ENCODE results near the gene ARRDC2.

DNA sequence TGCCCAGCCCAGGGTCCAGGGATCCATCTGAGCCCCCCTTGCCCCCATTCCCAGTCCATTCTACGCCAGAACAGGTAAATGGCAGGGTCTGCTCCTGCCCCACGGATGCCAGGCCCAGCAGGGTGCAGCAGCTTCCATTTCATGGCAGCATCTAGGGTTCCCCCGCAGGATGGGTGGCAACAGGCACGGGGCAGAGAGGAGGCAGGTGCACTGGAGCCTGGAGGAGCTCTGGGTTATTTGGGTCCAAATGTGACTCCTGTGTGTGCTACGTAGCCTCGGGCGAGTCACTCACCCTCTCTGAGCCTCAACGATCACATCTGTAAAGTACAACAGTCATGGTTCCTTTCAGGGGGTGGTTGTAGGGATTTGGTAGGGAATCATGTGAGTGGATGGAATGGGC is 51.3 kb downstream of the ARRDC2 start:
- no peak for TF ChIP-seq CREB1 (CRISPR knock-in tag; IDR thresholded peaks at IDR 0.05)
- TF ChIP-seq, protein P1, sequence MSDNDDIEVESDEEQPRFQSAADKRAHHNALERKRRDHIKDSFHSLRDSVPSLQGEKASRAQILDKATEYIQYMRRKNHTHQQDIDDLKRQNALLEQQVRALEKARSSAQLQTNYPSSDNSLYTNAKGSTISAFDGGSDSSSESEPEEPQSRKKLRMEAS (CRISPR knock-in tag; IDR thresholded peaks at IDR 0.05): no peak
- TF ChIP-seq, protein P2, sequence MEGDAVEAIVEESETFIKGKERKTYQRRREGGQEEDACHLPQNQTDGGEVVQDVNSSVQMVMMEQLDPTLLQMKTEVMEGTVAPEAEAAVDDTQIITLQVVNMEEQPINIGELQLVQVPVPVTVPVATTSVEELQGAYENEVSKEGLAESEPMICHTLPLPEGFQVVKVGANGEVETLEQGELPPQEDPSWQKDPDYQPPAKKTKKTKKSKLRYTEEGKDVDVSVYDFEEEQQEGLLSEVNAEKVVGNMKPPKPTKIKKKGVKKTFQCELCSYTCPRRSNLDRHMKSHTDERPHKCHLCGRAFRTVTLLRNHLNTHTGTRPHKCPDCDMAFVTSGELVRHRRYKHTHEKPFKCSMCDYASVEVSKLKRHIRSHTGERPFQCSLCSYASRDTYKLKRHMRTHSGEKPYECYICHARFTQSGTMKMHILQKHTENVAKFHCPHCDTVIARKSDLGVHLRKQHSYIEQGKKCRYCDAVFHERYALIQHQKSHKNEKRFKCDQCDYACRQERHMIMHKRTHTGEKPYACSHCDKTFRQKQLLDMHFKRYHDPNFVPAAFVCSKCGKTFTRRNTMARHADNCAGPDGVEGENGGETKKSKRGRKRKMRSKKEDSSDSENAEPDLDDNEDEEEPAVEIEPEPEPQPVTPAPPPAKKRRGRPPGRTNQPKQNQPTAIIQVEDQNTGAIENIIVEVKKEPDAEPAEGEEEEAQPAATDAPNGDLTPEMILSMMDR (IDR thresholded peaks at IDR 0.05): no peak
- TF ChIP-seq, protein P3, sequence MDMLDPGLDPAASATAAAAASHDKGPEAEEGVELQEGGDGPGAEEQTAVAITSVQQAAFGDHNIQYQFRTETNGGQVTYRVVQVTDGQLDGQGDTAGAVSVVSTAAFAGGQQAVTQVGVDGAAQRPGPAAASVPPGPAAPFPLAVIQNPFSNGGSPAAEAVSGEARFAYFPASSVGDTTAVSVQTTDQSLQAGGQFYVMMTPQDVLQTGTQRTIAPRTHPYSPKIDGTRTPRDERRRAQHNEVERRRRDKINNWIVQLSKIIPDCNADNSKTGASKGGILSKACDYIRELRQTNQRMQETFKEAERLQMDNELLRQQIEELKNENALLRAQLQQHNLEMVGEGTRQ (CRISPR knock-in tag; IDR thresholded peaks at IDR 0.05): no peak
- TF ChIP-seq GTF2I (CRISPR knock-in tag; conservative IDR thresholded peaks at IDR 0.05): no peak
- TF ChIP-seq, protein P4, sequence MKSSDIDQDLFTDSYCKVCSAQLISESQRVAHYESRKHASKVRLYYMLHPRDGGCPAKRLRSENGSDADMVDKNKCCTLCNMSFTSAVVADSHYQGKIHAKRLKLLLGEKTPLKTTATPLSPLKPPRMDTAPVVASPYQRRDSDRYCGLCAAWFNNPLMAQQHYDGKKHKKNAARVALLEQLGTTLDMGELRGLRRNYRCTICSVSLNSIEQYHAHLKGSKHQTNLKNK (CRISPR knock-in tag; IDR thresholded peaks at IDR 0.05): no peak
- TF ChIP-seq TEAD1 (CRISPR knock-in tag; IDR thresholded peaks at IDR 0.05): no peak
- no peak for TF ChIP-seq EMX1 (CRISPR knock-in tag; IDR thresholded peaks at IDR 0.05)
- no peak for TF ChIP-seq ZNF121 (CRISPR knock-in tag; IDR thresholded peaks at IDR 0.05)
- TF ChIP-seq ESRRA (CRISPR knock-in tag; IDR thresholded peaks at IDR 0.05; ENCODE audit: borderline replicate concordance): no peak
- TF ChIP-seq, protein P5, sequence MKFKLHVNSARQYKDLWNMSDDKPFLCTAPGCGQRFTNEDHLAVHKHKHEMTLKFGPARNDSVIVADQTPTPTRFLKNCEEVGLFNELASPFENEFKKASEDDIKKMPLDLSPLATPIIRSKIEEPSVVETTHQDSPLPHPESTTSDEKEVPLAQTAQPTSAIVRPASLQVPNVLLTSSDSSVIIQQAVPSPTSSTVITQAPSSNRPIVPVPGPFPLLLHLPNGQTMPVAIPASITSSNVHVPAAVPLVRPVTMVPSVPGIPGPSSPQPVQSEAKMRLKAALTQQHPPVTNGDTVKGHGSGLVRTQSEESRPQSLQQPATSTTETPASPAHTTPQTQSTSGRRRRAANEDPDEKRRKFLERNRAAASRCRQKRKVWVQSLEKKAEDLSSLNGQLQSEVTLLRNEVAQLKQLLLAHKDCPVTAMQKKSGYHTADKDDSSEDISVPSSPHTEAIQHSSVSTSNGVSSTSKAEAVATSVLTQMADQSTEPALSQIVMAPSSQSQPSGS (CRISPR knock-in tag; IDR thresholded peaks at IDR 0.05; ENCODE audit: borderline replicate concordance, low read depth): no peak
- TF ChIP-seq MYBL2 (CRISPR knock-in tag; IDR thresholded peaks at IDR 0.05): no peak
- TF ChIP-seq FOXJ3 (CRISPR knock-in tag; IDR thresholded peaks at IDR 0.05; ENCODE audit: borderline replicate concordance): no peak

All from WTC11 (cell line).